GM19099 (cell line): ENCODE results near the gene PERM1.

Experiments
- POLR2A ChIP-seq: IDR thresholded peaks from 3 replicates; pipeline ENCODE4 v1.6.1; 2011; ENCODE audit warnings: low read depth; ENCODE audit not compliant: insufficient read length; ENCODE audit errors: extremely low read depth

The PERM1 gene

DNA sequence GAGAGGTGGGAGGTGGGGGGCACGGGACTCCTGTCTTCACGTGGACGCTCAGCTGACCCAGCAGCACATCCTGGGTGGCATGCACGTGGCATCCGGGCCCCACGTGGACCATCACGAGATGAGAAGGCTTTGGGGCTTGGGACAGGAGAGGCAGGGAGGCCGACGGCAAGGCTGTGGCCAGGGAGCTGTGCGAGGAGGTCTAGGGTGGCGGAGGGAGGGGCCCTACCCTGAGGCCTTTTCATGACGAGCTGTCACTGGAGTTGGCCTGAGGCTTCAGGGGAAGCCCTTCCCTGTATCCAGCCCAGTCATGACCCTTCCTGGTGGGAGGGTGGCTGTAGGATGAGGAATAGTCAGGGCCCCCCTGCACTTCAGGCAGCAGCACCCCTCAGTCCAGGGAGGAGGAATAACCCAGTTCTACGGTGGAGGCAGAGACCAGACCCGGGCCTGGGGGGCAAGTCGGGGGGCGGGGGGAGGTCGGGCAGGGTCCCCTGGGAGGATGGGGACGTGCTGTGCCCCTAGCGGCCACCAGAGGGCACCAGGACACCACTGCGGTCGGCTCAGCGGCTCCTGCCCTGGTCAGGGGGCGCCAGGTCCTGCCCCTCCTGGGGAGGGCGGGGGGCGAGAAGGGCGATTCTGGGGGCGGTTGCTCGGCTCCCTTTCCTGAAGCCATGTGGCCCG is 2.0 kb upstream of the PERM1 start:
- TF ChIP-seq POLR2A: no peak

- TF ChIP-seq POLR2A: no peak
These were observed 1.0 kb upstream of the PERM1 start for GRCh38 chr1:982765-983436.

GRCh38 chr1:981491-981954 is 370 bp downstream of the PERM1 start:
- TF ChIP-seq POLR2A: no peak

DNA sequence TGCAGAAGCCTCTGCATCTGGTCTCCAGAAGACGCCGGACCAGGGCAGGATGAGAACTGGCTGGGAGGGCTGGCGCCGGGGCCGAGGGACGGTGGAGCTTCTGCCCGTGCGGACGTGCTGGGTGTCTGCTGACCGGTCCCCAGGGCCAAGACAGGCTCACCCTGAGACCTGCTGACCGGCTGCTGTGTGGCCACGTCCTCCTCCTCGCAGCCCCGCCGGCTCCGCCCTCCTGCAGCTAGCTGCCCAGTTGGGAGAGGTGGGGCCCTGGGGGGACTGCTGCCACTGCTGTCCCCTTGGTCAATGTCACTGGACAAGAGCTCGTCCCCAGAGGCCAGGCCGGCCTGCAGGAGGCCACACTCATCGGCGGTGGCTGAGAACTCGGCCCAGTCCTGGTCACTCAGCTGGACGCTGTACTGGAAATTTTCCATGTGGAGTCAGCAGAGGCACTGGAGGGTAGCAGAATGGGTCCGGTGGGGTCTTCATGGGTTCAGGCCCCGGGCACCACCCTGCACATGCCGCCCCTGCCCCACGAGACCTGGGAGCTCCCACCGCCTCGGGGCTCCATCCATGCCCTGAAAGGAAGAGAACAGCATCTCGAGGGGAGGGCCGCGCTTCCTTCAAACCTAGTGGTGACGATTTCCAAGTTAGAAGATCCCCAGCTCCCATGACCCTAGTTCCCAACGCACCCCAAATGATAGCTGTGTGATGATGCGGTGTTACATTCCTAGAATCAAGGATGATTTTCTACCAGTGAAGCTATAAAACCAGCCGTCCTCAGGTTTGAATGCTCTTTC is 1.1 kb downstream of the PERM1 start:
- TF ChIP-seq POLR2A: no peak

DNA sequence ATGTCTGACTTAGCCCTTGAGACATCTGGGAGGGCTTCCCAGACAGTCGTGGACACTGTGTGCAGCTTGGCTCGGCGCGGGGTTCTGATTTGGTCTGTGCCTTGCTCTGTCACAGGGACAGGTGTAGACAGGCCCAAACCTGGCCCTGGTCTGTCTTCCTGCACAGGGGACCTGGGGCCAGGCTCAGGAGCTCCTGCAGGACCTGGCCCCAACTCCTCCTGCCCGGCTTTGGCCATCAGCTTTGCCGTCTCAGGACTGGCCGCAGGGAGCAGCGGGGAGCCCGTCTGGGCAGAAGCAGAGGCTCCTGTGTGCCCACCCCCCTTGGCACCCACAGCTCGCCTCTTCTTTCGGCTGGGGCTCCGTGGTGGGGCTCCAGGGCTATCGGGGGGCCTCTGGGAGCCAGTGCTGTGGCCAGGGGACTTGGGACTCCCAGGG is 1.7 kb downstream of the PERM1 start:
- no peak for TF ChIP-seq POLR2A

GRCh38 chr1:979744-980072 is 2.2 kb downstream of the PERM1 start:
- no peak for TF ChIP-seq POLR2A

- no peak for TF ChIP-seq POLR2A
These were observed 2.8 kb downstream of the PERM1 start for GRCh38 chr1:978835-979743.

DNA sequence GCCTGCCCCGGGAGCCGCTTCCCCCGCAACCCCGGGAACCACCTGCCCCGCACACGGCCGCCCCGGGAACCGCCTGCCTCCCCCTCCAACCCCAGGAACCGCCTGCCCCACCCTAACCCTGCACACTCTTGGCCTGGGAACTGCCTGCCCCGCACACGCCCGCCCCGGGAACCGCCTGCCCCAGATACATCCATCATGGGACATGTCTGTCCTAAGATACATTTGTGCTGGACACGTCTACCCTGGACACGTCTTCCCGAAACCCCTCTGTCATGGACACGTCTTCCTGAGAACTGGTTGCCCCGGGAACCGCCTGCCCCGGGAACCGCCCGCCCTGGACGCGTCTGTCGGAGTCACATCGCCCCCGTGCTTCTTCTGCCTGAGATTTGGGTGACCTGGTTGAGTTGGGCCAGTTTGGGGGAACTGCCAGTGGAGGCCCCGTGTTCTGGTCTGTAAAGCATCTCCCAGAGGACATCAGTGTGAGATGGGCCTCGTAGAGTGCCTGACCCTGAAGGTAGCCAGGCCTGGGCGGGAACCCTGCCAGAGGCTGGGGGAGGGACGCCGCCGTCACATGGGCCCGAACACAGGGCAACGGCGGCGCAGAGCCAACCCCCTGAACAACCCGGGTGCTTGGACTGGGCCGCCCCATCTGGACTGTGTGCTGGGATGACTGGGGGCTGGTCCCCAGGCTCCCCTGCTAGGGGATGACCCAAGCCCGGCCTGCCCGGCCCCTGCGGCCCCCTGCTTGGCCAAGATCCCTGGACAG is 3.6 kb downstream of the PERM1 start:
- no peak for TF ChIP-seq POLR2A

GRCh38 chr1:975896-976683 is 5.8 kb downstream of the PERM1 start:
- no peak for TF ChIP-seq POLR2A

DNA sequence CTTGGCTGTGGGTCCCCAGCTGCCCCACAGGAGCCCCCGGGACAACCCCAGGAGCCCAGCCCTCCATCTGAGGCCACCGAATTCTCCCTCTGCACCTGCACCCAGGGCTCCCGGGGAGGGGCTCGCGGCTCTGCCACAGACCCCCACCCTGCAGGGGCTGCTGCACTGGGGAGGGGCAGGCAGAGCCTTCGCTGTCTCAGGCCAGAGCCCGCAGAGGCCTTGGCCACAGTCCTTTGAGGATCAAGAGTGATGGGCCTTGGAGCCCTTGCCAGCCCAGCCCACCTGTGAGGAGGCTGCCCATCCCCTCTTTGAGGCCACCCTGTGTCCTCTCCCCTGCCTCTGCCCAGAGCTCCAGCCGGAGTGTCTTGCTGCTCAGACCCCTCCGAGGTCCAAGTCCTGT is 6.5 kb downstream of the PERM1 start:
- no peak for TF ChIP-seq POLR2A

- no peak for TF ChIP-seq POLR2A
These were observed 7.1 kb downstream of the PERM1 start for GRCh38 chr1:974687-975328.

DNA sequence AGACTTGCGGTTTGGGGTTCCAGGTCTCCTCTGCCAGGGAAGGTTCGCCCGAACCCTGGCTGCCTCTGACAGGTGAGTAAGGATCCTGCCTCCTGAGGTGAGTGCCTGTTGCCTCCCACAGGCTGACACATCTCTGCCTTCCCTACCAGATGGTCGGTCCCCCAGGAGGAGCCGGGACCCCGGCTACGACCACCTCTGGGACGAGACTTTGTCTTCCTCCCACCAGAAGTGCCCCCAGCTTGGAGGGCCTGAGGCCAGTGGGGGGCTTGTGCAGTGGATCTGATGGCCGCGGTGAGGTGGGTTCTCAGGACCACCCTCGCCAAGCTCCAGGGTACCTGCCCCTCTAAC is 7.6 kb downstream of the PERM1 start:
- no peak for TF ChIP-seq POLR2A

- no peak for TF ChIP-seq POLR2A
These were observed 8.2 kb downstream of the PERM1 start for GRCh38 chr1:973459-974292.
